COR-L47 (cell line): Measurements from ENCODE around the gene MYCBP2.
"Not testable (repeated sequence)": the region's sequence is repeated elsewhere in the genome, so short reads cannot be mapped to it uniquely, and the experiment has no call there.

Experiments
- DNase-seq: peaks from one replicate; lab custom pipeline; 2025; lab: John Stamatoyannopoulos, UW

Gene MYCBP2

GRCh38 chr13:77300176-77301037, 26.5 kb downstream of the MYCBP2 start:
- DNase-seq: no peak

GRCh38 chr13:77299587-77299986, 27.3 kb downstream of the MYCBP2 start:
- DNase-seq: no peak

GRCh38 chr13:77298426-77298825, 28.5 kb downstream of the MYCBP2 start:
- no peak for DNase-seq

- no peak for DNase-seq
Observed at GRCh38 chr13:77291774-77292173, 35.1 kb downstream of the MYCBP2 start.

GRCh38 chr13:77290342-77290741, 36.6 kb downstream of the MYCBP2 start:
- no peak for DNase-seq

- no peak for DNase-seq
Observed at GRCh38 chr13:77289851-77290250, 37.0 kb downstream of the MYCBP2 start.

GRCh38 chr13:77285632-77286031, 41.3 kb downstream of the MYCBP2 start:
- not testable (repeated sequence) for DNase-seq

GRCh38 chr13:77285098-77285497, 41.8 kb downstream of the MYCBP2 start:
- no peak for DNase-seq

- no peak for DNase-seq
Observed at GRCh38 chr13:77274126-77274525, 52.8 kb downstream of the MYCBP2 start.

- no peak for DNase-seq
Observed at GRCh38 chr13:77269141-77269540, 57.8 kb downstream of the MYCBP2 start.

GRCh38 chr13:77267362-77267761, 59.5 kb downstream of the MYCBP2 start:
- no peak for DNase-seq

GRCh38 chr13:77265336-77265735, 61.6 kb downstream of the MYCBP2 start:
- DNase-seq: no peak

- no peak for DNase-seq
Observed at GRCh38 chr13:77262198-77262597, 64.7 kb downstream of the MYCBP2 start.

GRCh38 chr13:77250975-77251374, 75.9 kb downstream of the MYCBP2 start:
- DNase-seq: no peak

GRCh38 chr13:77245224-77245623, 81.7 kb downstream of the MYCBP2 start:
- DNase-seq: not testable (repeated sequence)

GRCh38 chr13:77239312-77239711, 87.6 kb downstream of the MYCBP2 start:
- no peak for DNase-seq

- no peak for DNase-seq
Observed at GRCh38 chr13:77235456-77236022, 91.4 kb downstream of the MYCBP2 start.

GRCh38 chr13:77233159-77233558, 93.7 kb downstream of the MYCBP2 start:
- no peak for DNase-seq

- DNase-seq: no peak
Observed at GRCh38 chr13:77230560-77230959, 96.3 kb downstream of the MYCBP2 start.

- no peak for DNase-seq
Observed at GRCh38 chr13:77225946-77226345, 100.9 kb downstream of the MYCBP2 start.

- DNase-seq: no peak
Observed at GRCh38 chr13:77222909-77223308, 104.0 kb downstream of the MYCBP2 start.

- no peak for DNase-seq
Observed at GRCh38 chr13:77222000-77222690, 104.7 kb downstream of the MYCBP2 start.

- no peak for DNase-seq
Observed at GRCh38 chr13:77219401-77219800, 107.5 kb downstream of the MYCBP2 start.
